BJ (cell line): ENCODE data around the gene ANAPC2. TPM values are rescaled to one million over a fixed set of nuclear protein-coding genes. Genes with fewer than 3 reads are reported as not detected.

Experiments
- CTCF ChIA-PET: fragments of 350-600 bp; formaldehyde crosslinking; extraction: SDS; loops from one replicate; lab custom pipeline; 2021; ENCODE audit warnings: antibody characterized with exemption, inconsistent platforms; lab: Yijun Ruan, JAX
- POLR2A ChIA-PET: fragments of 300-600 bp; sonication (Branson Sonifier 250); formaldehyde crosslinking; extraction: SDS; loops from one replicate; lab custom pipeline; 2021; ENCODE audit warnings: antibody characterized with exemption; lab: Charles Lee
- DNase-seq: peaks from one replicate; pipeline ENCODE4 v3.0.0-alpha.2; 2011; ENCODE audit warnings: low read depth
- H3K27me3 ChIP-seq: 2 replicates; pipeline ENCODE4 v1.6.0; 2011; ENCODE audit warnings: low read length; ENCODE audit not compliant: control insufficient read depth, insufficient read depth
- H3K36me3 ChIP-seq: 2 replicates; pipeline ENCODE4 v1.5.1; 2011; ENCODE audit warnings: low read length; ENCODE audit not compliant: control insufficient read depth, insufficient read depth
- H3K4me3 ChIP-seq: 2 replicates; pipeline ENCODE4 v1.5.1; 2011; ENCODE audit warnings: low read depth, mild to moderate bottlenecking, control low read depth, low read length
- polyA plus RNA-seq: library from polyadenylated mRNA; depleted of rRNA; stranded (reverse); fragments of >200 nt; gene quantifications from 2 replicates; pipeline ENCODE4 v1.2.3, GENCODE V29; 2011
- TF ChIP-seq, protein P1 (sequence below): IDR thresholded peaks from 2 replicates; pipeline ENCODE4 v1.5.1; 2011; ENCODE audit warnings: low read depth, mild to moderate bottlenecking, control low read depth, inconsistent platforms, low read length, moderate library complexity; ENCODE audit not compliant: insufficient read depth

The ANAPC2 gene
- polyA plus RNA-seq, 1 experiment, result 25.5 TPM

GRCh38 chr9:137156567-137157375 is 31.6 kb downstream of the ANAPC2 start:
- CTCF ChIA-PET, result interaction anchor here (0.9 to 1.2 kb wide), 2 partner anchors 17 to 20 kb away, joined by 3 read pairs; partner anchors contain the start of gene GRIN1
- Histone ChIP-seq H3K4me3 (peak overlapping the region; percentile 37), H3K27me3 (peaks cover 17% of the 10 kb centered on the region)

DNA sequence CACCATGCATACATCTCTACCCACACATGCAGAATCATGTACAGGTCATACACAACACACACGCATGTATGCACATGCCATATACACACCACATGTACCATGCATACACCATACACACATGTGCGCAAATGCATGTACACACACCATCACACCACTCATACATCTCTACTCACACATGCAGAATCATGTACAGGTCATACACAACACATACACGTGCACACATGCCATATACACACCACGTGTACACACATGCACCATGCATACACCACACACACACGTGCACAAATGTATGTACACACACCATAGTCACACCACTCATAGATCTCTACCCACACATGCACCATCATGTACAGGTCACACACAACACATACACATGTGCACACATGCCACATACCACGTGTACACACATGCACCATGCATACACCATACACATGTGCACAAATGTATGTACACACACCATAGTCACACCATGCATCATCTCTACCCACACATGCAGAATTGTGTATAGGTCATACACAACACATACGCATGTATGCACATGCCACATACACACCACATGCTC is 35.4 kb downstream of the ANAPC2 start:
- ChIA-PET POLR2A (no interaction called here), CTCF (no interaction called here)

More at GRCh38 chr9:137156567-137157375, 31.6 kb downstream of the ANAPC2 start:
- TF ChIP-seq, protein P1, sequence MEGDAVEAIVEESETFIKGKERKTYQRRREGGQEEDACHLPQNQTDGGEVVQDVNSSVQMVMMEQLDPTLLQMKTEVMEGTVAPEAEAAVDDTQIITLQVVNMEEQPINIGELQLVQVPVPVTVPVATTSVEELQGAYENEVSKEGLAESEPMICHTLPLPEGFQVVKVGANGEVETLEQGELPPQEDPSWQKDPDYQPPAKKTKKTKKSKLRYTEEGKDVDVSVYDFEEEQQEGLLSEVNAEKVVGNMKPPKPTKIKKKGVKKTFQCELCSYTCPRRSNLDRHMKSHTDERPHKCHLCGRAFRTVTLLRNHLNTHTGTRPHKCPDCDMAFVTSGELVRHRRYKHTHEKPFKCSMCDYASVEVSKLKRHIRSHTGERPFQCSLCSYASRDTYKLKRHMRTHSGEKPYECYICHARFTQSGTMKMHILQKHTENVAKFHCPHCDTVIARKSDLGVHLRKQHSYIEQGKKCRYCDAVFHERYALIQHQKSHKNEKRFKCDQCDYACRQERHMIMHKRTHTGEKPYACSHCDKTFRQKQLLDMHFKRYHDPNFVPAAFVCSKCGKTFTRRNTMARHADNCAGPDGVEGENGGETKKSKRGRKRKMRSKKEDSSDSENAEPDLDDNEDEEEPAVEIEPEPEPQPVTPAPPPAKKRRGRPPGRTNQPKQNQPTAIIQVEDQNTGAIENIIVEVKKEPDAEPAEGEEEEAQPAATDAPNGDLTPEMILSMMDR, result no peak
- no peaks in the 10 kb centered on the region for H3K36me3 ChIP-seq
- POLR2A ChIA-PET, result no interaction called here
- no peak for DNase-seq

GRCh38 chr9:137150617-137151457 is 37.5 kb downstream of the ANAPC2 start:
- no peak for DNase-seq
- CTCF ChIA-PET, result interaction anchor here (0.7 to 1.0 kb wide), 3 partner anchors 11 to 73 kb away, joined by 3 read pairs; no protein-coding TSS in a partner anchor
- no peaks in the 10 kb centered on the region for H3K36me3 ChIP-seq
- POLR2A ChIA-PET, result no interaction called here
- TF ChIP-seq, protein P1, result no peak
- H3K4me3 ChIP-seq, result no peak overlapping the region
- 0 out of 2 replicates have a peak, but pooled peaks cover 3% of the 10 kb centered on the region for H3K27me3 ChIP-seq

More for the DNA sequence above, 35.4 kb downstream of the ANAPC2 start:
- no peak for DNase-seq
- TF ChIP-seq, protein P1, result no peak
- H3K4me3 ChIP-seq, result no peak overlapping the region
- H3K27me3 ChIP-seq, result peaks cover 5% of the 10 kb centered on the region; the same call in 1 of the 2 replicates
- no peaks in the 10 kb centered on the region for H3K36me3 ChIP-seq

DNA sequence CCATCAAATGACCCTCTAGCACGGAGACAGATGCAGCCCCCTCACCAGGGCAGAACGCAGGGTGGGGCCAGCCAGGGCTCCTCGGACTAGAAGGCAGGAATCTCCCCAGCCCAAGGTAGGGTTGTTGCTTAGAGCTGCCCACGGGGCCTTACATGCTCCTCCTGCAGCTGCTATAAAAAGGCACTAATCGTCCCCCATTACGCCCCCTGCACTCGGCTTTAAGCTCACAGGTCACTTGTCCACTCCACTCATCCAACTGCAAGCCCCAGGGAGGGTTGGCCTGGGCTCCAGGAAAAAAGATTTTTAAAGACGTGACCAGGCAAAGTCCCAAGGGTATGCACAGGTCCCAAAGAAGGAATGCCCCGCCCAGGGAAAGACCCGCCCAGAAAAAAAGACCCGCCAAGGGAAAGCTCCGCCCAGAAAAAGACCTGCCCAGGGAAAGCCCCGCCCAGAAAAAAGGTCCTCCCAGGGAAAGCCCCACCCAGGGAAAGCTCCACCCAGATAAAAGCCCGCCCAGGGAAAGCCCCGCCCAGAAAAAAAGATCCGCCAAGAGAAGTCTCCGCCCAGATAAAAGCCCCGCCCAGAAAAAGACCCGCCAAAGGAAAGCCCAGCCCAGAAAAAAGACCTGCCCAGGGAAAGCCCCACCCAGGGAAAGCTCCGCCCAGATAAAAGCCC is 38.3 kb downstream of the ANAPC2 start:
- TF ChIP-seq, protein P1, result no peak
- POLR2A ChIA-PET, result no interaction called here

More for the DNA sequence above, 38.3 kb downstream of the ANAPC2 start:
- no peaks in the 10 kb centered on the region for H3K36me3 ChIP-seq
- H3K4me3 ChIP-seq, result no peak overlapping the region
- DNase-seq, result no peak
- CTCF ChIA-PET, result interaction anchor here (0.7 kb wide), 2 partner anchors 25 to 73 kb away, joined by 3 read pairs; no protein-coding TSS in a partner anchor
- H3K27me3 ChIP-seq, result 0 out of 2 replicates have a peak, but pooled peaks cover 3% of the 10 kb centered on the region
